HFFc6 (cell line): ENCODE measurements around the gene CACNA1G. TPM values are rescaled to one million over a fixed set of nuclear protein-coding genes. Genes with fewer than 3 reads are reported as not detected.

Experiments used
- DNase-seq: peaks from one replicate; pipeline ENCODE4 v3.0.0-alpha.2; 2018
- H3K27ac Mint-ChIP-seq: 2 replicates; pipeline ENCODE4 v1.8.0; 2020; ENCODE audit warnings: mild to moderate bottlenecking, mixed read lengths
- H3K27me3 Mint-ChIP-seq: 2 replicates; pipeline ENCODE4 v1.8.0; 2021; ENCODE audit warnings: mild to moderate bottlenecking, moderate library complexity, mixed read lengths; ENCODE audit not compliant: insufficient read depth
- H3K36me3 Mint-ChIP-seq: 2 replicates; pipeline ENCODE4 v1.8.0; 2021; ENCODE audit warnings: low read depth, mixed read lengths
- H3K4me1 Mint-ChIP-seq: 2 replicates; pipeline ENCODE4 v1.8.0; 2020; ENCODE audit warnings: low read depth, mixed read lengths
- H3K4me3 Mint-ChIP-seq: 2 replicates; pipeline ENCODE4 v1.8.0; 2020; ENCODE audit warnings: mild to moderate bottlenecking, moderate library complexity, mixed read lengths
- H3K9me3 Mint-ChIP-seq: 2 replicates; pipeline ENCODE4 v1.8.0; 2020; ENCODE audit warnings: mild to moderate bottlenecking, mixed read lengths
- CTCF ChIP-seq: fragments of 200-600 bp; sonication (generic); IDR thresholded peaks from 2 replicates; pipeline ENCODE4 v1.5.0; 2021; ENCODE audit warnings: antibody characterized with exemption, mild to moderate bottlenecking
- total RNA-seq, 6 experiments: library from RNA; stranded (reverse); fragmentation: NEBNext Ultra II Directional; extraction: Animal tissue kit (Norgen Biotek cat#: 25700); gene quantifications; 2 replicates in 1 of 6; 3 replicates in 5 of 6; pipeline ENCODE4 v1.2.3, GENCODE V29; 2021

CACNA1G gene
- total RNA-seq, 6 experiments from 2014 or later, result 0.03 to 0.19 (median 0.05) TPM; not detected in 1

GRCh38 chr17:50626037-50626574 is 65.6 kb downstream of the CACNA1G start:
- H3K36me3 Mint-ChIP-seq, result no peaks in the 10 kb centered on the region
- H3K27ac Mint-ChIP-seq, result no peak overlapping the region
- TF ChIP-seq CTCF, result peak; percentile 90
- peaks cover 8% of the 10 kb centered on the region; the same call in 1 of the 2 replicates for H3K4me1 Mint-ChIP-seq
- peak; percentile 37 for DNase-seq
- peaks cover 5% of the 10 kb centered on the region; the same call in 1 of the 2 replicates for H3K27me3 Mint-ChIP-seq
- no peak overlapping the region for H3K4me3 Mint-ChIP-seq
- no peaks in the 10 kb centered on the region for H3K9me3 Mint-ChIP-seq

- Mint-ChIP-seq H3K36me3 (no peaks in the 10 kb centered on the region), H3K9me3 (no peaks in the 10 kb centered on the region), H3K4me1 (peaks cover 18% of the 10 kb centered on the region), H3K4me3 (no peak overlapping the region), H3K27me3 (peaks cover 4% of the 10 kb centered on the region; the same call in 1 of the 2 replicates), H3K27ac (no peak overlapping the region)
- TF ChIP-seq CTCF, result no peak
- DNase-seq, result no peak
These were observed 66.7 kb downstream of the CACNA1G start for GRCh38 chr17:50627036-50627781.

DNA sequence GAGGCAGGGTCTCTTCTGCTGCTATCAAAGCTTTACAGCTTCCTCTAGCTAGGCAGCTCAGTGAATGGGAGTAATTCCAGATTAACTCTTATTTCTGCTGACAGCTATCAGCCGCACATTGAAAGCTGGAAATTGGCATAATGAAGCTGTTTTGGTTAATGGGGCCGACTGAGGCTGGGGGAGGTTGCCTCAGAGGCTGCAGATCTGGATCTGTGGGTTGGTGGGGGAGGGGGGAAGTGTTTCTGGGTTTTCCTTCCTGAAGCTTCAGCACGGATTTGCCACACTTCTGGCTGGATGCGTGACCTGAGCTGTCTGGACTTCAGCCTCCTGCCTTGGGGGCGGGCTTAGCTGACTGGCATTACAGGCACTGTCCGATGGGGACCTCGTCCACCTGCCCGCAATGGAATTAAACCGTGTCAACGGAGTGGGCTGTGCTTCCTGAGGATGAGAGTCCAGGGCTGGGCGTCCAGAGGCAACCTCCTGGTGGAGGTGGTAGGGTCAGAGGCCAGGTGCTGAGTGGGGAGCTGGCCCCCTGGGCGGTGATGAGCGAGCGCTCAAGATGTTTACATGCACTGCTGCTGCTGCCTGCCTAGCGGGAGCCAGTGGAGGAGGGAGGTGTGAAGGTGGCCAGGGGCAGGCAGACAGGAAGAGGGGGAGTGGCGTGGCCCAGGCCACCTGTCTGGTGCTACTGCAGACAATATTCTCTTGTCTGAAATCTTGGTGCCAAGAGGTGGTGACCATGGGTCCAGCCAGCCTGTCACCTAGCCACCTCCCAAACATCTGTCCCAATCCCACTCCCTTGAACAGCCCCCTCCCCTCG is 67.5 kb downstream of the CACNA1G start:
- no peak for DNase-seq
- Mint-ChIP-seq H3K4me3 (no peak overlapping the region), H3K27me3 (peaks cover 4% of the 10 kb centered on the region), H3K4me1 (peaks cover 18% of the 10 kb centered on the region), H3K9me3 (no peaks in the 10 kb centered on the region), H3K27ac (no peak overlapping the region), H3K36me3 (no peaks in the 10 kb centered on the region)
- no peak for TF ChIP-seq CTCF

GRCh38 chr17:50629902-50630301 is 69.4 kb downstream of the CACNA1G start:
- no peak overlapping the region for H3K27ac Mint-ChIP-seq
- H3K4me3 Mint-ChIP-seq, result no peak overlapping the region
- no peak for DNase-seq
- peaks cover 24% of the 10 kb centered on the region for H3K4me1 Mint-ChIP-seq
- no peak for TF ChIP-seq CTCF
- H3K9me3 Mint-ChIP-seq, result no peaks in the 10 kb centered on the region
- peaks cover 11% of the 10 kb centered on the region for H3K27me3 Mint-ChIP-seq
- no peaks in the 10 kb centered on the region for H3K36me3 Mint-ChIP-seq

GRCh38 chr17:50630524-50631194 is 70.1 kb downstream of the CACNA1G start:
- peak; percentile 88 for TF ChIP-seq CTCF
- no peak overlapping the region for H3K27ac Mint-ChIP-seq
- peaks cover 11% of the 10 kb centered on the region for H3K27me3 Mint-ChIP-seq
- DNase-seq, result no peak
- H3K4me1 Mint-ChIP-seq, result peaks cover 29% of the 10 kb centered on the region
- no peaks in the 10 kb centered on the region for H3K36me3 Mint-ChIP-seq
- no peaks in the 10 kb centered on the region for H3K9me3 Mint-ChIP-seq
- H3K4me3 Mint-ChIP-seq, result no peak overlapping the region
